GM19397 (cell line): ENCODE measurements around the gene GPR17.

Source experiments
- ATAC-seq: cut with Tn5 transposase; IDR thresholded peaks from one replicate; pipeline ENCODE4 v1.9.1; 2021; ENCODE audit warnings: mild to moderate bottlenecking, moderate library complexity; ENCODE audit not compliant: unreplicated experiment

The GPR17 gene

GRCh38 chr2:127645395-127646291 is at the start of gene GPR17:
Gene GPR17 (plus strand): TSS chr2:127646153. CDS start chr2:127650736, 4,583 bp downstream.
- no peak for ATAC-seq

- ATAC-seq, result no peak
Observed at GRCh38 chr2:127596311-127597045, 49.5 kb upstream of the GPR17 start.

DNA sequence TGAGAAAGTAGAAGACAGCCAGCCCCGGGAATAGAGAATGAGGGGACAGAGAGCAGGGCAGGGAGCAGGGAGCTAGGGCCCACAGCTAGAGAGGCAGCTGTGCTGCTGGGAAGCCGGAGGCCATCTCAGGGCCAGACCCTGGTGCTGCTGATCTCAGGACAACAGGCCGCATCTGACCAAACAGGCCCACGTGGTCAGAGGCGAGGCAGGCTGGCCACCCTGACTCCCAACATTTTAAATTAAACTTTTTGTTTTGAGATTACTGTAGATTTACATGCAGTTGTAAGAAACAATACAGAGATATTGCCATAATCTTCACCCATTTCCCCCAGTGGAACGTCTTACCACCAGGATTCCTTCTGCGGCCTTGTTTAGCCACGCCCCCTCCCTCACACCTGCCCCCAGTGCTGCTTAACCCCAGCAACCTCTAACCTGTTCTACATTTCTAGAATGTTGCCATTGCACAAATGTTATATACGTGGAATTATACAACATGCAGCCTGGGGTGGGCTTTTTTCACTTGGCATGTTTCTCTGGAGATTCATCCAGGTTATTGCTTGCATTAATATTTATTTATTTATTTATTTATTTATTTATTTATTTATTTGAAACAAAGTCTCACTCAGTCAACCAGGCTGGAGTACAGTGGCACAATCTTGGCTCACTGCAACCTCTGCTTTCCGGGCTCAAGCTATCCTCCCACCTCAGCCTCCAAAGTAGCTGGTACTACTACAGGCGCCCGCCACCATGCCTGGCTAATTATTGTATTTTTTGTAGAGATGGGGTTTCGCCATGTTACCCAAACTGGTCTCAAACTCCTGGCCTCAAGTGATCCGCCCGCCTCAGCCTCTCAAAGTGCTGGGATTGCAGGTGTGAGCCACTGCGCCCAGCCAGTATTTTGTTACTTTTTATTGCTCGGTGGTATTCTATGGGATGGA is 48.6 kb upstream of the GPR17 start:
- no peak for ATAC-seq

DNA sequence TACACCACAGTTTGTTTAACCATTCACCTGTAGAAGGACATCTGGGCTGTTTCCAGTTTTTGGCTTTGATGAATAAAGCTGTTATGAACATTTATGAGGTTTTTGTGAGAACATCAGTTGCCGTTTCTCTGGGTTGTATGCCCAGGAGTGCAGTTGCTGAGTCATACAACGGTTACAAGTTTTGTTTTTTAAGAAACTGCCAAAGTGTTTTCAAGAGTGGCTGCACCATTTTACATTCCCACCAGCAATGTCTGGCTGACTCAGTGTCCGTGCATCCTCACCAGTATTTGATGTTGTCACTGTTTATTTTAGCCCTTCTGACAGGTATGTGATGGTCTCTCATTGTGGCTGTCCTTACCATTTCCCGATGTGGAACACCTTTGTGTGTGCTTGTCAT is 48.0 kb upstream of the GPR17 start:
- no peak for ATAC-seq

DNA sequence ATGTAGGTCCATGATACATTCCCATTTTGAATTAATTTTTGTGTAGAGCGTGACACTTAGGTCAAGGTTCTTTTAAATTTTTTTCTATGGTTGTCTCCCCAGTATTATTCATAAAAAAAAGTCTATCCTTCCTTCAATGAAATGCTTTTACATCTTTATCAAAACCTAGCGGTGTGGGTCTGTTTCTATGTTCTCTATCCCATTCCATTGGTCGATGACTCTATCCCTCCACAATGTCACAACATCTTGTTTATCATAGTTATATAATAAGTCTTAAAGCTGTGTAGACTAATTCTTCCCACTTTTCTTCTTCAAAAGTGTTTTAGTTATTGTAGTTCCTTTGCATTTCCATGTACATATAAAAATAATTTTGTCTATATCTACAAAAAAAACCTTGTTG is 47.2 kb upstream of the GPR17 start:
- no peak for ATAC-seq

DNA sequence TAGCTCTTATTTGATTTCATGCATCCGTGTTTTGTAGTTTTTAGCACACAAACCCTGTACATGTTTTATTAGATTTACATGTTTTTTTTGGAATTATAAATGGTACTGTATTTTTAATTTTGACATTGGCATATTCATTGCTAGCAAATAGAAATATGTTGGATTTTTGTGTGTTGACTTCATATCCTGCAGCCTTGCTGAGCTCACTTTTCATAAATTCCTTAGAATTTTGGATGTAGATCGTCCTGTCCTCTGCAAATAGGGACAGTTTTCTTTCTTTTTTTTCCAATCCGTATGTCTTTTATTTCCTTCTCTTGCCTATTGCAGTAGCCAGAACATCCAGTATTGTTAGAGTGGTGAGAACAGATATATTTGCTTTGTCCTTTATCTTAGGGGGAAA is 46.7 kb upstream of the GPR17 start:
- no peak for ATAC-seq

- ATAC-seq, result no peak
Observed at GRCh38 chr2:127604986-127605385, 41.0 kb upstream of the GPR17 start.

GRCh38 chr2:127605691-127606263 is 40.2 kb upstream of the GPR17 start:
- no peak for ATAC-seq

- ATAC-seq, result no peak
Observed at GRCh38 chr2:127606625-127607398, 39.1 kb upstream of the GPR17 start.

DNA sequence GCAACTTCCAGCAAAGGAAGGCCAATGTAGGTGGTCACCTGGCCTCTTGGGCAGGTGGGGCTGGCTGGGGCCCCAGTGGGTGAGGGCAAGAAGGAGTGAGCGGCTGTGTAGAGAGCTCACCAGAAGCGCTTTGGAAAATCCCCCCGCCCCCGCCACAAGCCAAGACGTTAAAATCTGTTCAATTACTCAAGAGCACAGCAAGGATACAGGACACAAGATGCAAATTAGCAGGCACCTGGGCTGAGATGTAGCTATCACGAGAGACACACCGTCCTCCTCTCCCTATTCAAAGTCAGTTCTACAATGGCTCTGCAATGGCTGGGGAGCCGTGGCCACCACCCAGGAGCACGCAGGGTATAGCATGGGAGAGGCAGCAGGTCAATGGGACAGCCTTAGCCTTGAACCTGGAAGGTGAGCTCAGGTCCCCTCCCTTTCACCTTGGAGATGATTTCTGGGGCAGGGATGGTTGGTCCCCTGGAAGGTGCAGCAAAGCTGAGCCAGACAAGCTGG is 38.5 kb upstream of the GPR17 start:
- ATAC-seq, result no peak

GRCh38 chr2:127608061-127609030 is 37.6 kb upstream of the GPR17 start:
- no peak for ATAC-seq

DNA sequence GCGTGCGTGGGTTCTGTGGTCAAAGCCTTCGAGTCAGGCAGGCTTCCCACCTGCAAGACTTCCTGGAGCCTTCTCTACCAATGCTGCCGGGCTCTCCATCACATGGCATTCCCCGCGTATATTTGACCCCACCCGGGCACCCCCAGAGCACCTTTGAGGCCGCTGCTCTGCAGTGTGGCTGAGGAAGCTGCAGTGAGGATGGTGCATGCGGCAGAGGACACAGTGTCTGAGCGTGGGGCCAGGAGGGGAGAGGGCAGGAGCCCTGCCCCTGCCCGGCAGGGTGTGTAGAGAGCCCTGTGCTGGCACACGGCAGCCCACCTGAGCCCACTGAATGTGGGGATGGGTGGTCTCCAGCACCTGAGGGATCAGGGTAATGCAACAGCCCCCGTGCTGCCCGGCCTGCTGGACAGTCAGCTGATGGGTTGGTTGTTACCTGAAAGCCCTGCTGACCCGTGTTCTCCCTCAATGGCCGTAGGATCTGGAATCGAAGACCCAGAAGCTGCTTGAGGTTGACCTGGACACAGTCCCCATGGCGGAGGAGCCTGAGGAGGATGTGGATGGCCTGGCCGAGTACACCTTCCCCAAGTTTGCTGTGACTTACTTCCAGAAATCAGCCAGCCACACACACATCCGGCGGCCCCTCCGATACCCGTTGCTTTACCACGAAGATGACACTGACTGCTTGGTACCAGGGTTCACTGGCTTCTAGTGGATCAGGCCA is 36.8 kb upstream of the GPR17 start:
- no peak for ATAC-seq

- ATAC-seq, result no peak
Observed at GRCh38 chr2:127609818-127610217, 36.1 kb upstream of the GPR17 start.

DNA sequence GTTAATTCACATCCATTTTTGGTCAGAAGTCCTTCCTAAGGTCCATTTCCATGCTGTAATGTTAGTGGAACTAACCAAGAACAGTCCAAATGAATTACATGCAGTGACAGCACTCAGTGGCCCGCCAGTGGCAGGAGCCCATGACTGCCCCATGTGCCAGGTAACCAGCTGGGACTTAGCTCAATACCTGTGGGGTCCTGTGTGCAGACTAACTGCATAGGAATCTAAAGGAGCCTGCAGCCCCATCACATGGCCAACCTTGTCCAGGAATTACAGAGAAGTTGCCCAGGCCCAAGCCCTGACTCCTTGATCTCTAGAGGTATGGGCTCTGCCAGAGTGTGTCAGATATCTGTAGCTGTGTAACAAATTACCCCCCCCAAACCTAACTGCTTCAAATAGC is 35.4 kb upstream of the GPR17 start:
- no peak for ATAC-seq

GRCh38 chr2:127611076-127611925 is 34.7 kb upstream of the GPR17 start:
- ATAC-seq, result no peak

- no peak for ATAC-seq
Observed at GRCh38 chr2:127612111-127612822, 33.7 kb upstream of the GPR17 start.
